ENCODE data around the gene LIPE.

GRCh38 chr19:42406111-42406510 is 21.1 kb downstream of the LIPE start:
- TF ChIP-seq POLR2A (IDR thresholded peaks at IDR 0.05) = no peak
- TF ChIP-seq, protein P1, sequence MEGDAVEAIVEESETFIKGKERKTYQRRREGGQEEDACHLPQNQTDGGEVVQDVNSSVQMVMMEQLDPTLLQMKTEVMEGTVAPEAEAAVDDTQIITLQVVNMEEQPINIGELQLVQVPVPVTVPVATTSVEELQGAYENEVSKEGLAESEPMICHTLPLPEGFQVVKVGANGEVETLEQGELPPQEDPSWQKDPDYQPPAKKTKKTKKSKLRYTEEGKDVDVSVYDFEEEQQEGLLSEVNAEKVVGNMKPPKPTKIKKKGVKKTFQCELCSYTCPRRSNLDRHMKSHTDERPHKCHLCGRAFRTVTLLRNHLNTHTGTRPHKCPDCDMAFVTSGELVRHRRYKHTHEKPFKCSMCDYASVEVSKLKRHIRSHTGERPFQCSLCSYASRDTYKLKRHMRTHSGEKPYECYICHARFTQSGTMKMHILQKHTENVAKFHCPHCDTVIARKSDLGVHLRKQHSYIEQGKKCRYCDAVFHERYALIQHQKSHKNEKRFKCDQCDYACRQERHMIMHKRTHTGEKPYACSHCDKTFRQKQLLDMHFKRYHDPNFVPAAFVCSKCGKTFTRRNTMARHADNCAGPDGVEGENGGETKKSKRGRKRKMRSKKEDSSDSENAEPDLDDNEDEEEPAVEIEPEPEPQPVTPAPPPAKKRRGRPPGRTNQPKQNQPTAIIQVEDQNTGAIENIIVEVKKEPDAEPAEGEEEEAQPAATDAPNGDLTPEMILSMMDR (IDR thresholded peaks at IDR 0.05) = no peak

Measured in adrenal gland (tissue), 5 donors.